GM12801 (cell line): Measurements from ENCODE around the gene GPN3.

Experiments
- TF ChIP-seq, protein P1 (sequence below): IDR thresholded peaks from one replicate; pipeline ENCODE4 v1.5.1; 2011; ENCODE audit warnings: control low read depth; ENCODE audit not compliant: insufficient read length; ENCODE audit errors: extremely low read depth

Gene GPN3

GRCh38 chr12:110501752-110502738 is 34.0 kb upstream of the GPN3 start, which contains the start of the genes RAD9B and VPS29:
TSS of gene RAD9B (plus strand) at chr12:110502331. CDS start at chr12:110502338, 7 bp downstream.
TSS of gene VPS29 (minus strand) at chr12:110502111. CDS start at chr12:110502051, 60 bp downstream.
- TF ChIP-seq, protein P1, sequence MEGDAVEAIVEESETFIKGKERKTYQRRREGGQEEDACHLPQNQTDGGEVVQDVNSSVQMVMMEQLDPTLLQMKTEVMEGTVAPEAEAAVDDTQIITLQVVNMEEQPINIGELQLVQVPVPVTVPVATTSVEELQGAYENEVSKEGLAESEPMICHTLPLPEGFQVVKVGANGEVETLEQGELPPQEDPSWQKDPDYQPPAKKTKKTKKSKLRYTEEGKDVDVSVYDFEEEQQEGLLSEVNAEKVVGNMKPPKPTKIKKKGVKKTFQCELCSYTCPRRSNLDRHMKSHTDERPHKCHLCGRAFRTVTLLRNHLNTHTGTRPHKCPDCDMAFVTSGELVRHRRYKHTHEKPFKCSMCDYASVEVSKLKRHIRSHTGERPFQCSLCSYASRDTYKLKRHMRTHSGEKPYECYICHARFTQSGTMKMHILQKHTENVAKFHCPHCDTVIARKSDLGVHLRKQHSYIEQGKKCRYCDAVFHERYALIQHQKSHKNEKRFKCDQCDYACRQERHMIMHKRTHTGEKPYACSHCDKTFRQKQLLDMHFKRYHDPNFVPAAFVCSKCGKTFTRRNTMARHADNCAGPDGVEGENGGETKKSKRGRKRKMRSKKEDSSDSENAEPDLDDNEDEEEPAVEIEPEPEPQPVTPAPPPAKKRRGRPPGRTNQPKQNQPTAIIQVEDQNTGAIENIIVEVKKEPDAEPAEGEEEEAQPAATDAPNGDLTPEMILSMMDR: no peak

- TF ChIP-seq, protein P1: no peak
Measured at GRCh38 chr12:110501399-110501751, 33.3 kb upstream of the GPN3 start.

- TF ChIP-seq, protein P1: no peak
Measured at GRCh38 chr12:110498984-110499706, 31.1 kb upstream of the GPN3 start.

- TF ChIP-seq, protein P1: no peak
Measured at GRCh38 chr12:110475426-110475825, 7.4 kb upstream of the GPN3 start.

DNA sequence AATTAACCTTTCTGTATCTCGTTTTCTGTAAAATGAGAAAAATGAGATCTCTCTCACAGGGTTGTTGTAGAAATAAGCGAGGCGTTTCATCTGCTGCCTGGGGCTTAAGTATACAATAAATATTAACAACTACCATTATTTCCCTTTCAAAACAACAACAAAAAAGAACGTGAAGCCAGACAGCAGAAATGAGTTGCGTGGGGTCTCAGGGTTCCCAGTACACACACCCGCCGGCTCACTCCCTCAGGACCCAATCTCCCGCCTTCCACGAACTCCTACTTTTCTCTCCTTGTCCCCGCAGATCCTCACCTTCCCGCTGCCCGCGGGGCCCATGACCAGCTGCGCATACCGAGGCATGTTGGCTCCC is 227 bp downstream of the GPN3 start:
- TF ChIP-seq, protein P1: no peak

GRCh38 chr12:110466791-110467190 is 1.3 kb downstream of the GPN3 start:
- TF ChIP-seq, protein P1: no peak

DNA sequence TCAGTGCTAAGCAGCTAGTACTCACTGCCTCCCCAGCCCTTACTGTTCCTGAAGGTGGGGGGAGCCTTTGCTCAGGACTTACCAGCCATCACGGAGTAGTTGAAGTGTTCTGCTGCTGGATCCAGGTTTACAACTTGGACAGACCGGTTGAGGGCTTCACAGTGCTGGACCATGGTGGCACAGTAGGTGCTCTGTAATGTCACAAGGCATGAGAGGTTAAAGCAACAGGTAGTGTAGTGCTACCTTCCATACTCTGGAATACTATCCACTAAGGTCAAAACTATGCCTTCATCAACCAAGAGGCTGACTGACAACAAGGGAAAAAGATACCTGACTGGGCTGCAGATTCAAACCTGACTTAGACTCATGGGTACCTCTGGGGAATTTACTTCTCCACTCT is 3.0 kb downstream of the GPN3 start:
- TF ChIP-seq, protein P1: no peak
